Activated CD8-positive, alpha-beta T cell treated with anti-CD3 and anti-CD28 coated beads for 36 hours (primary cell): Measurements from ENCODE around the gene ERBB4. TPM values are rescaled to one million over a fixed set of nuclear protein-coding genes. Genes with fewer than 3 reads are reported as not detected.
A peak's percentile ranks its signal among the peaks of the same experiment; 100 is the strongest.

Source experiments
- ATAC-seq: fragments of 200-7000 bp; cut with Tn5 transposase; one replicate; pipeline ENCODE4 v1.10.0; 2021; ENCODE audit warnings: mild to moderate bottlenecking, moderate library complexity
- CTCF ChIA-PET: fragments of 350-600 bp; sonication (Branson Sonifier 250); formaldehyde crosslinking; loops from one replicate; lab custom pipeline; 2021; ENCODE audit warnings: antibody characterized with exemption; lab: Charles Lee
- POLR2A ChIA-PET: fragments of 350-600 bp; sonication (Branson Sonifier 250); formaldehyde crosslinking; loops from one replicate; lab custom pipeline; 2021; ENCODE audit warnings: antibody characterized with exemption; lab: Charles Lee
- DNase-seq: peaks from one replicate; pipeline ENCODE4 v3.0.0-alpha.2; 2020
- H3K27ac Mint-ChIP-seq: one replicate; pipeline ENCODE4 v1.8.0; 2021; ENCODE audit warnings: mild to moderate bottlenecking, mixed read lengths
- H3K27me3 Mint-ChIP-seq: one replicate; pipeline ENCODE4 v1.8.0; 2021; ENCODE audit warnings: mixed read lengths
- H3K36me3 Mint-ChIP-seq: one replicate; pipeline ENCODE4 v1.8.0; 2021; ENCODE audit warnings: low read depth, mixed read lengths
- H3K4me1 Mint-ChIP-seq: one replicate; pipeline ENCODE4 v1.8.0; 2021; ENCODE audit warnings: low read depth, mixed read lengths
- H3K4me3 Mint-ChIP-seq: one replicate; pipeline ENCODE4 v1.8.0; 2021; ENCODE audit warnings: mild to moderate bottlenecking, moderate library complexity, mixed read lengths
- H3K9me3 Mint-ChIP-seq: one replicate; pipeline ENCODE4 v1.8.0; 2021; ENCODE audit warnings: mixed read lengths
- CTCF ChIP-seq: fragments of 200-600 bp; IDR thresholded peaks from one replicate; pipeline ENCODE4 v1.8.0; 2022; ENCODE audit warnings: antibody characterized with exemption, mild to moderate bottlenecking
- intact Hi-C: fragments of 100-400 bp; cut with micrococcal nuclease; formaldehyde crosslinking; loops from one replicate; pipeline ENCODE4 v1.10.0; 2022
- total RNA-seq, 2 experiments: library from RNA; stranded (reverse); gene quantifications; one replicate each; pipeline ENCODE4 v1.2.3, GENCODE V29; 2021

The ERBB4 gene
- total RNA-seq, 2 experiments from 2014 or later = not detected

- ATAC-seq (no peak), DNase-seq (peak; percentile 4)
- intact Hi-C loops = no loop called here
- no peak overlapping the region for H3K4me3 Mint-ChIP-seq
- ChIA-PET CTCF (interaction anchor here (1.0 kb wide), 1 partner anchor 688 kb away, joined by 3 read pairs; no protein-coding TSS in a partner anchor), POLR2A (no interaction called here)
- H3K27me3 Mint-ChIP-seq = no peaks in the 10 kb centered on the region
- no peak overlapping the region for H3K27ac Mint-ChIP-seq
- no peaks in the 10 kb centered on the region for H3K36me3 Mint-ChIP-seq
- no peak for TF ChIP-seq CTCF
- H3K9me3 Mint-ChIP-seq = peaks cover 1% of the 10 kb centered on the region
- H3K4me1 Mint-ChIP-seq = no peaks in the 10 kb centered on the region
Measured at GRCh38 chr2:211879323-211879722, 659.3 kb downstream of the ERBB4 start.

DNA sequence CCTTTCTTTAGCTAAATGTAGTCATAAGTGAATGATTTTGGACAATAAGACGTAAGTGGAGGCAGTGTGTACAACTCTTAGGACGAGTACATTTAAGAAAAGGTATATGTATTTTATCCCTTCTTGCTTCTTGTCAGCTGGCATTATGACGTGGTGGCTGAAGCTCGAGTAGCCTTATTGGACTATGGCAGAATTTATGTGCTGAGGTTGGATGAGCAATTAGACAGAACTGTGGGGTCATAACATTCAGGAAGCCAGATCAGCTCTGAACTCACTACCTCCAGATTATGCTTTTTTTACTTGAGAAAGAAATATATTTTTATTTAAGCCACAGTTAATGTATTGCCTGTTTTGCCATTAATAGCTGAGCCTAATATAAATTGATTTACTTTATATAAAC, 661.5 kb downstream of the ERBB4 start:
- DNase-seq (no peak), ATAC-seq (no peak)
- CTCF ChIA-PET = no interaction called here
- intact Hi-C loops = no loop called here
- Mint-ChIP-seq H3K27ac (no peak overlapping the region), H3K27me3 (no peaks in the 10 kb centered on the region), H3K36me3 (no peaks in the 10 kb centered on the region), H3K4me3 (no peak overlapping the region), H3K9me3 (peaks cover 1% of the 10 kb centered on the region), H3K4me1 (no peaks in the 10 kb centered on the region)
- POLR2A ChIA-PET = no interaction called here
- no peak for TF ChIP-seq CTCF

GRCh38 chr2:211875488-211875887, 663.1 kb downstream of the ERBB4 start:
- no peaks in the 10 kb centered on the region for H3K4me1 Mint-ChIP-seq
- DNase-seq = no peak
- ATAC-seq = no peak
- no peaks in the 10 kb centered on the region for H3K27me3 Mint-ChIP-seq
- no peaks in the 10 kb centered on the region for H3K36me3 Mint-ChIP-seq
- H3K27ac Mint-ChIP-seq = no peak overlapping the region
- intact Hi-C loops = no loop called here
- H3K4me3 Mint-ChIP-seq = no peak overlapping the region
- ChIA-PET CTCF (no interaction called here), POLR2A (no interaction called here)
- peaks cover 1% of the 10 kb centered on the region for H3K9me3 Mint-ChIP-seq
- no peak for TF ChIP-seq CTCF

GRCh38 chr2:211868996-211869533, 669.5 kb downstream of the ERBB4 start:
- Mint-ChIP-seq H3K27me3 (no peaks in the 10 kb centered on the region), H3K9me3 (peaks cover 2% of the 10 kb centered on the region), H3K27ac (no peak overlapping the region), H3K4me1 (no peaks in the 10 kb centered on the region), H3K36me3 (no peaks in the 10 kb centered on the region), H3K4me3 (no peak overlapping the region)
- DNase-seq (no peak), ATAC-seq (no peak)
- intact Hi-C loops = no loop called here
- TF ChIP-seq CTCF = no peak
- POLR2A ChIA-PET = no interaction called here
- CTCF ChIA-PET = no interaction called here

DNA sequence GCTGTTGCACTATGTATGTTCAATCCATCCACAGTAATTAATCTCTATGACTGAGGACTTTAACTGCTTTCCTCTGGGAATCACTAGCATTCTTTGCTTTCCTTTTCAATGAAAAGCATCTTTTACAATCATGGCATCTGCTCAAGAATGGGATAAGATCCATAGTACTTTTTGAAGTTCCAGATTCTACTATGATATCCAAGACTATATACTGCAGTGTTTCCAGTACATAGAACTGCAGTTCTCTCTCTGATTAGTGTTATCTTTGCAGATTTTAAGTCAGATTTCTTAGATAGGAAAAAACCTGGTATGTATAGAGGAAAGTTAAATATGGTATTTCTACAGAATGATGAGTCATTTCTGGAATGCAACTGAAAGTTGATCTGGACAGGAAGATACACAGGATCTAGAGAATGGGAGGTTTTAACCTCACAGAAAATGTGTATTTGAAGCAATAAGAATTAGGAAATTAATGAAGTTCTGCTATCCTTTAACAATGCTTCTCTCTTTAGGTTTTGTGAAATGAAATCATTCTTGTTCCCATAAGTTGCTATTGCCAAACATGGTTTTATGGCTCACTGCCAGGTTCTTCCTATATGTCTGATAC, 670.7 kb downstream of the ERBB4 start:
- DNase-seq (no peak), ATAC-seq (no peak)
- H3K36me3 Mint-ChIP-seq = no peaks in the 10 kb centered on the region
- intact Hi-C loops = no loop called here
- ChIA-PET POLR2A (no interaction called here), CTCF (no interaction called here)
- peaks cover 2% of the 10 kb centered on the region for H3K9me3 Mint-ChIP-seq
- no peak overlapping the region for H3K27ac Mint-ChIP-seq
- H3K4me3 Mint-ChIP-seq = no peak overlapping the region
- H3K4me1 Mint-ChIP-seq = no peaks in the 10 kb centered on the region
- H3K27me3 Mint-ChIP-seq = no peaks in the 10 kb centered on the region
- no peak for TF ChIP-seq CTCF
